GM23338 (cell line): ENCODE results near the gene TAPBP. TPM values are rescaled to one million over a fixed set of nuclear protein-coding genes. Genes with fewer than 3 reads are reported as not detected.
"Not testable (repeated sequence)": the region's sequence is repeated elsewhere in the genome, so short reads cannot be mapped to it uniquely, and the experiment has no call there.

Source experiments
- ATAC-seq: fragments of 200-7000 bp; cut with Tn5 transposase; 3 replicates; pipeline ENCODE4 v1.9.1; 2020
- DNase-seq: peaks from one replicate; pipeline ENCODE4 v3.0.0-alpha.2; 2015; ENCODE audit warnings: low spot score
- H2AFZ ChIP-seq: fragments of 200-600 bp; sonication (generic); 2 replicates; pipeline ENCODE4 v1.8.0; 2016; ENCODE audit warnings: antibody characterized with exemption, mild to moderate bottlenecking, moderate library complexity
- H3F3A ChIP-seq: fragments of 200-600 bp; sonication (generic); replicated peaks from 2 replicates; pipeline ENCODE4 v1.8.0; 2017; ENCODE audit warnings: antibody characterized with exemption, mixed run types, low read depth
- H3K27ac ChIP-seq: fragments of 200-600 bp; sonication (generic); 2 replicates; pipeline ENCODE4 v1.6.1; 2016; ENCODE audit warnings: low read depth
- H3K27me3 ChIP-seq: fragments of 200-600 bp; sonication (generic); 2 replicates; pipeline ENCODE4 v1.8.0; 2016; ENCODE audit warnings: mild to moderate bottlenecking, mixed run types, moderate library complexity; ENCODE audit not compliant: insufficient read depth
- H3K36me3 ChIP-seq: fragments of 200-600 bp; sonication (generic); 2 replicates; pipeline ENCODE4 v1.8.0; 2016; ENCODE audit warnings: mild to moderate bottlenecking; ENCODE audit not compliant: insufficient read depth
- H3K4me1 ChIP-seq: fragments of 200-600 bp; sonication (generic); 2 replicates; pipeline ENCODE4 v1.8.0; 2016; ENCODE audit warnings: mild to moderate bottlenecking, moderate library complexity; ENCODE audit not compliant: insufficient read depth
- H3K4me2 ChIP-seq: fragments of 200-600 bp; sonication (generic); 2 replicates; pipeline ENCODE4 v1.7.1; 2017; ENCODE audit warnings: mixed run types
- H3K4me3 ChIP-seq: fragments of 200-600 bp; sonication (generic); 2 replicates; pipeline ENCODE4 v1.6.1; 2016; ENCODE audit warnings: mixed run types
- H3K79me2 ChIP-seq: fragments of 200-600 bp; sonication (generic); replicated peaks from 2 replicates; pipeline ENCODE4 v1.8.0; 2017; ENCODE audit warnings: mild to moderate bottlenecking; ENCODE audit not compliant: insufficient read depth
- H3K9me2 ChIP-seq: fragments of 200-600 bp; sonication (generic); 2 replicates; pipeline ENCODE4 v1.8.0; 2017; ENCODE audit not compliant: insufficient read depth
- H4K20me1 ChIP-seq: fragments of 200-600 bp; sonication (generic); replicated peaks from 2 replicates; pipeline ENCODE4 v1.8.0; 2017; ENCODE audit warnings: mild to moderate bottlenecking; ENCODE audit not compliant: insufficient read depth
- H3K27ac Mint-ChIP-seq: 2 replicates; pipeline ENCODE4 v1.8.0; 2020; ENCODE audit warnings: inconsistent platforms, mild to moderate bottlenecking, moderate library complexity, mixed read lengths
- H3K27me3 Mint-ChIP-seq: 3 replicates; pipeline ENCODE4 v1.8.0; 2022; ENCODE audit warnings: low read depth, mild to moderate bottlenecking, moderate library complexity, mixed read lengths, inconsistent platforms; ENCODE audit not compliant: insufficient read depth, poor library complexity
- H3K36me3 Mint-ChIP-seq: 3 replicates; pipeline ENCODE4 v1.8.0; 2021; ENCODE audit warnings: low read depth, mild to moderate bottlenecking, inconsistent platforms, moderate library complexity, mixed read lengths
- H3K4me1 Mint-ChIP-seq: 3 replicates; pipeline ENCODE4 v1.8.0; 2020; ENCODE audit warnings: mild to moderate bottlenecking, inconsistent platforms, mixed read lengths
- H3K4me3 Mint-ChIP-seq: 3 replicates; pipeline ENCODE4 v1.8.0; 2021; ENCODE audit warnings: moderate library complexity, mild to moderate bottlenecking, inconsistent platforms, mixed read lengths
- H3K9me3 Mint-ChIP-seq: 3 replicates; pipeline ENCODE4 v1.8.0; 2020; ENCODE audit warnings: moderate library complexity, mild to moderate bottlenecking, inconsistent platforms, mixed read lengths
- CREB1 ChIP-seq: fragments of 250-450 bp; sonication (Bioruptor Pico); IDR thresholded peaks from 2 replicates; pipeline ENCODE4 v1.5.0; 2020; ENCODE audit warnings: low read depth, mild to moderate bottlenecking, moderate library complexity
- EZH2 ChIP-seq: fragments of 200-600 bp; sonication (generic); IDR thresholded peaks from one replicate; pipeline ENCODE4 v1.8.0; 2017; ENCODE audit warnings: antibody characterized with exemption, mild to moderate bottlenecking, low read depth; ENCODE audit not compliant: unreplicated experiment
- REST ChIP-seq: IDR thresholded peaks from one replicate; pipeline ENCODE4 v1.6.1; 2018; ENCODE audit warnings: antibody characterized with exemption; ENCODE audit not compliant: unreplicated experiment
- STAT1 ChIP-seq: IDR thresholded peaks from one replicate; pipeline ENCODE4 v1.6.1; 2016; ENCODE audit warnings: antibody characterized with exemption; ENCODE audit not compliant: unreplicated experiment
- polyA plus RNA-seq: library from polyadenylated mRNA; unstranded; fragments of >200 nt; fragmentation: Nextera tagmentation; extraction: Ambion mirVana; gene quantifications from 2 replicates; pipeline ENCODE4 v1.2.1, GENCODE V29; 2016
- total RNA-seq: library from RNA; depleted of rRNA; stranded (reverse); fragments of >200 nt; shearing (Covaris generic); gene quantifications from 2 replicates; pipeline ENCODE4 v1.2.3, GENCODE V29; 2014
- TF ChIP-seq, protein P1 (sequence below): fragments of 250-450 bp; sonication (Bioruptor Pico); IDR thresholded peaks from 2 replicates; pipeline ENCODE4 v1.5.0; 2020; ENCODE audit warnings: mild to moderate bottlenecking, moderate library complexity

The TAPBP gene
- total and polyA plus RNA-seq, 2 experiments from 2014 or later: 19.9 to 37.5 TPM

GRCh38 chr6:33286946-33287914 is 26.6 kb downstream of the TAPBP start (continued):
- TF ChIP-seq, protein P1, sequence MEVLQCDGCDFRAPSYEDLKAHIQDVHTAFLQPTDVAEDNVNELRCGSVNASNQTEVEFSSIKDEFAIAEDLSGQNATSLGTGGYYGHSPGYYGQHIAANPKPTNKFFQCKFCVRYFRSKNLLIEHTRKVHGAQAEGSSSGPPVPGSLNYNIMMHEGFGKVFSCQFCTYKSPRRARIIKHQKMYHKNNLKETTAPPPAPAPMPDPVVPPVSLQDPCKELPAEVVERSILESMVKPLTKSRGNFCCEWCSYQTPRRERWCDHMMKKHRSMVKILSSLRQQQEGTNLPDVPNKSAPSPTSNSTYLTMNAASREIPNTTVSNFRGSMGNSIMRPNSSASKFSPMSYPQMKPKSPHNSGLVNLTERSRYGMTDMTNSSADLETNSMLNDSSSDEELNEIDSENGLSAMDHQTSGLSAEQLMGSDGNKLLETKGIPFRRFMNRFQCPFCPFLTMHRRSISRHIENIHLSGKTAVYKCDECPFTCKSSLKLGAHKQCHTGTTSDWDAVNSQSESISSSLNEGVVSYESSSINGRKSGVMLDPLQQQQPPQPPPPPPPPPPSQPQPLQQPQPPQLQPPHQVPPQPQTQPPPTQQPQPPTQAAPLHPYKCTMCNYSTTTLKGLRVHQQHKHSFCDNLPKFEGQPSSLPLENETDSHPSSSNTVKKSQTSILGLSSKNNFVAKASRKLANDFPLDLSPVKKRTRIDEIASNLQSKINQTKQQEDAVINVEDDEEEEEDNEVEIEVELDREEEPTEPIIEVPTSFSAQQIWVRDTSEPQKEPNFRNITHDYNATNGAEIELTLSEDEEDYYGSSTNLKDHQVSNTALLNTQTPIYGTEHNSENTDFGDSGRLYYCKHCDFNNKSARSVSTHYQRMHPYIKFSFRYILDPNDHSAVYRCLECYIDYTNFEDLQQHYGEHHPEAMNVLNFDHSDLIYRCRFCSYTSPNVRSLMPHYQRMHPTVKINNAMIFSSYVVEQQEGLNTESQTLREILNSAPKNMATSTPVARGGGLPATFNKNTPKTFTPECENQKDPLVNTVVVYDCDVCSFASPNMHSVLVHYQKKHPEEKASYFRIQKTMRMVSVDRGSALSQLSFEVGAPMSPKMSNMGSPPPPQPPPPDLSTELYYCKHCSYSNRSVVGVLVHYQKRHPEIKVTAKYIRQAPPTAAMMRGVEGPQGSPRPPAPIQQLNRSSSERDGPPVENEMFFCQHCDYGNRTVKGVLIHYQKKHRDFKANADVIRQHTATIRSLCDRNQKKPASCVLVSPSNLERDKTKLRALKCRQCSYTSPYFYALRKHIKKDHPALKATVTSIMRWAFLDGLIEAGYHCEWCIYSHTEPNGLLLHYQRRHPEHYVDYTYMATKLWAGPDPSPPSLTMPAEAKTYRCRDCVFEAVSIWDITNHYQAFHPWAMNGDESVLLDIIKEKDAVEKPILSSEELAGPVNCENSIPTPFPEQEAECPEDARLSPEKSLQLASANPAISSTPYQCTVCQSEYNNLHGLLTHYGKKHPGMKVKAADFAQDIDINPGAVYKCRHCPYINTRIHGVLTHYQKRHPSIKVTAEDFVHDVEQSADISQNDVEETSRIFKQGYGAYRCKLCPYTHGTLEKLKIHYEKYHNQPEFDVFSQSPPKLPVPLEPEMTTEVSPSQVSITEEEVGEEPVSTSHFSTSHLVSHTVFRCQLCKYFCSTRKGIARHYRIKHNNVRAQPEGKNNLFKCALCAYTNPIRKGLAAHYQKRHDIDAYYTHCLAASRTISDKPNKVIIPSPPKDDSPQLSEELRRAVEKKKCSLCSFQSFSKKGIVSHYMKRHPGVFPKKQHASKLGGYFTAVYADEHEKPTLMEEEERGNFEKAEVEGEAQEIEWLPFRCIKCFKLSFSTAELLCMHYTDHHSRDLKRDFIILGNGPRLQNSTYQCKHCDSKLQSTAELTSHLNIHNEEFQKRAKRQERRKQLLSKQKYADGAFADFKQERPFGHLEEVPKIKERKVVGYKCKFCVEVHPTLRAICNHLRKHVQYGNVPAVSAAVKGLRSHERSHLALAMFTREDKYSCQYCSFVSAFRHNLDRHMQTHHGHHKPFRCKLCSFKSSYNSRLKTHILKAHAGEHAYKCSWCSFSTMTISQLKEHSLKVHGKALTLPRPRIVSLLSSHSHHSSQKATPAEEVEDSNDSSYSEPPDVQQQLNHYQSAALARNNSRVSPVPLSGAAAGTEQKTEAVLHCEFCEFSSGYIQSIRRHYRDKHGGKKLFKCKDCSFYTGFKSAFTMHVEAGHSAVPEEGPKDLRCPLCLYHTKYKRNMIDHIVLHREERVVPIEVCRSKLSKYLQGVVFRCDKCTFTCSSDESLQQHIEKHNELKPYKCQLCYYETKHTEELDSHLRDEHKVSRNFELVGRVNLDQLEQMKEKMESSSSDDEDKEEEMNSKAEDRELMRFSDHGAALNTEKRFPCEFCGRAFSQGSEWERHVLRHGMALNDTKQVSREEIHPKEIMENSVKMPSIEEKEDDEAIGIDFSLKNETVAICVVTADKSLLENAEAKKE (CRISPR knock-in tag): no peak
- no peak for TF ChIP-seq STAT1
- no peak for TF ChIP-seq EZH2
- no peak for TF ChIP-seq CREB1 (CRISPR knock-in tag)
- TF ChIP-seq REST: no peak

GRCh38 chr6:33285214-33285613 is 28.7 kb downstream of the TAPBP start:
- H3K4me2 ChIP-seq, H3K4me1 Mint-ChIP-seq, H3K27me3 Mint-ChIP-seq: not testable (repeated sequence)

More at GRCh38 chr6:33285214-33285613, 28.7 kb downstream of the TAPBP start:
- not testable (repeated sequence) for H3K9me3 Mint-ChIP-seq, H3K27ac ChIP-seq, H3K4me3 Mint-ChIP-seq, ATAC-seq, H3K27me3 ChIP-seq, H3K4me3 ChIP-seq, H3K27ac Mint-ChIP-seq, H3F3A ChIP-seq, DNase-seq, H2AFZ ChIP-seq, H3K9me2 ChIP-seq, H3K4me1 ChIP-seq
- peaks cover 18% of the 10 kb centered on the region for H4K20me1 ChIP-seq
- H3K36me3 ChIP-seq: peaks cover 25% of the 10 kb centered on the region
- peaks cover 29% of the 10 kb centered on the region for H3K79me2 ChIP-seq
- peaks cover 63% of the 10 kb centered on the region for H3K36me3 Mint-ChIP-seq
